Osteocyte (in vitro differentiated cells): Measurements from ENCODE around the gene TWNK. TPM values are rescaled to one million over a fixed set of nuclear protein-coding genes. Genes with fewer than 3 reads are reported as not detected.

Experiments used
- DNase-seq: peaks from one replicate; pipeline ENCODE4 v3.0.0; 2021; ENCODE audit warnings: mixed read lengths; ENCODE audit not compliant: unreplicated experiment; ENCODE audit errors: extremely low spot score
- H3K27ac Mint-ChIP-seq: one replicate; pipeline ENCODE4 v1.8.0; 2021; ENCODE audit warnings: mild to moderate bottlenecking, mixed read lengths; ENCODE audit not compliant: unreplicated experiment
- H3K27me3 Mint-ChIP-seq: one replicate; pipeline ENCODE4 v1.8.0; 2021; ENCODE audit warnings: mixed read lengths; ENCODE audit not compliant: unreplicated experiment
- H3K36me3 Mint-ChIP-seq: one replicate; pipeline ENCODE4 v1.8.0; 2021; ENCODE audit warnings: mixed read lengths; ENCODE audit not compliant: unreplicated experiment
- H3K4me1 Mint-ChIP-seq: one replicate; pipeline ENCODE4 v1.8.0; 2021; ENCODE audit warnings: mixed read lengths; ENCODE audit not compliant: unreplicated experiment
- H3K4me3 Mint-ChIP-seq: one replicate; pipeline ENCODE4 v1.8.0; 2021; ENCODE audit warnings: mild to moderate bottlenecking, moderate library complexity, mixed read lengths; ENCODE audit not compliant: unreplicated experiment
- H3K9me3 Mint-ChIP-seq: one replicate; pipeline ENCODE4 v1.8.0; 2021; ENCODE audit warnings: mixed read lengths; ENCODE audit not compliant: unreplicated experiment
- microRNA-seq: library from miRNA; unstranded; fragments of <30 nt; microRNA quantifications from one replicate; pipeline ENCODE4 v1.1.0, GENCODE V29; 2020; ENCODE audit not compliant: unreplicated experiment
- total RNA-seq: library from RNA; stranded (reverse); gene quantifications from 2 replicates; pipeline ENCODE4 v1.2.1, GENCODE V29; 2021
- TF ChIP-seq, protein P1 (sequence below): fragments of 200-600 bp; sonication (generic); IDR thresholded peaks from 2 replicates; pipeline ENCODE4 v1.5.0; 2021; ENCODE audit warnings: antibody characterized with exemption, mild to moderate bottlenecking, moderate library complexity

TWNK gene
- total RNA-seq, 1 donor from 2014 or later, result 7.1 TPM

DNA sequence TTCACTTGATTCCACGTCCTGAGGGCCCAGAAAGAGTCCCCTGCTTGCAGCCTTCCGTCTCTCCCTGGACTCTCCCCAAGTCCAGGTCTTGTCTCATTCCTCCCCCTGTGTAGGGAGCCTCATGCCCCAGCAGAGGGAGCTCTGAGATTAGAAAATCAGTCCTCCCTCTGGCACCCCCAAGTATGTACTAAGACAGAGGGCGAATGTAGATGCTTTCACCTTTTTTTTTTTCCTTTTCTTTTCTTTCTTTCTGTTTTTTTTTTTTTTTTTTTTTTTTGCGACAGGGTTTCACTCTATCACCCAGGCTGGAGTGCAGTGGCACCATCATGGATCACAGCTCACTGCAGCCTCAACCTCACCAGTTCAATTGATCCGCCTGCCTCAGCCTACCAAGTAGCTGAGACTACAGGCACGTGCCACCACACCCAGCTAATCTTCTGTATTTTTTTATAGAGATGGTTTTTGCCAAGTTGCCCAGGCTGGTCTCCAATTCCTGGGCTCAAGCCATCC, 54.0 kb downstream of the TWNK start:
- peak; percentile 91 for DNase-seq
- H3K36me3 Mint-ChIP-seq, result peaks cover 20% of the 10 kb centered on the region
- H3K4me1 Mint-ChIP-seq, result peaks cover 30% of the 10 kb centered on the region

DNA sequence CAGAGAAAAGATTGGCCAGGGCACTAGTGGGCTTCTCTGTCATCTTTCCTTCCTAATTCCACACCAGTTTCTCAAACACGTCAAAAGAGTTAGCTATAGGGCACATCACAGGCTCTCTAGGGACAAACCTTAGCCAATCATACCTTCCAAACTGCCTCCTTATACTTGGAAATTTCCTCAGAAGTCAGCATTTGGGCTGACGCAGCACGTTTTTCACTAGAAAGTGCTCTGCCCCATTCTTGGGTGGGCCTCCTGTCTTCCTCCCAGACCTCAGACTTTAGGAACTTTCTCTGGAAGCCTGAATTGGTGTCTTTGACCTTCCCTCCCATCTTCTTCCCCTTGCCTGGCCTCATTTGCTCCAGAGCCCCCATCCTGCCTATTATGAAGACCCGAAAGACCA, 54.8 kb downstream of the TWNK start:
- H3K27me3 Mint-ChIP-seq, result peaks cover 4% of the 10 kb centered on the region
- DNase-seq, result no peak

More for the DNA sequence above, 54.0 kb downstream of the TWNK start:
- Mint-ChIP-seq H3K27me3 (no peaks in the 10 kb centered on the region), H3K27ac (peak overlapping the region; percentile 100), H3K4me3 (no peak overlapping the region), H3K9me3 (no peaks in the 10 kb centered on the region)
- TF ChIP-seq, protein P1, sequence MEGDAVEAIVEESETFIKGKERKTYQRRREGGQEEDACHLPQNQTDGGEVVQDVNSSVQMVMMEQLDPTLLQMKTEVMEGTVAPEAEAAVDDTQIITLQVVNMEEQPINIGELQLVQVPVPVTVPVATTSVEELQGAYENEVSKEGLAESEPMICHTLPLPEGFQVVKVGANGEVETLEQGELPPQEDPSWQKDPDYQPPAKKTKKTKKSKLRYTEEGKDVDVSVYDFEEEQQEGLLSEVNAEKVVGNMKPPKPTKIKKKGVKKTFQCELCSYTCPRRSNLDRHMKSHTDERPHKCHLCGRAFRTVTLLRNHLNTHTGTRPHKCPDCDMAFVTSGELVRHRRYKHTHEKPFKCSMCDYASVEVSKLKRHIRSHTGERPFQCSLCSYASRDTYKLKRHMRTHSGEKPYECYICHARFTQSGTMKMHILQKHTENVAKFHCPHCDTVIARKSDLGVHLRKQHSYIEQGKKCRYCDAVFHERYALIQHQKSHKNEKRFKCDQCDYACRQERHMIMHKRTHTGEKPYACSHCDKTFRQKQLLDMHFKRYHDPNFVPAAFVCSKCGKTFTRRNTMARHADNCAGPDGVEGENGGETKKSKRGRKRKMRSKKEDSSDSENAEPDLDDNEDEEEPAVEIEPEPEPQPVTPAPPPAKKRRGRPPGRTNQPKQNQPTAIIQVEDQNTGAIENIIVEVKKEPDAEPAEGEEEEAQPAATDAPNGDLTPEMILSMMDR, result peak; percentile 86

DNA sequence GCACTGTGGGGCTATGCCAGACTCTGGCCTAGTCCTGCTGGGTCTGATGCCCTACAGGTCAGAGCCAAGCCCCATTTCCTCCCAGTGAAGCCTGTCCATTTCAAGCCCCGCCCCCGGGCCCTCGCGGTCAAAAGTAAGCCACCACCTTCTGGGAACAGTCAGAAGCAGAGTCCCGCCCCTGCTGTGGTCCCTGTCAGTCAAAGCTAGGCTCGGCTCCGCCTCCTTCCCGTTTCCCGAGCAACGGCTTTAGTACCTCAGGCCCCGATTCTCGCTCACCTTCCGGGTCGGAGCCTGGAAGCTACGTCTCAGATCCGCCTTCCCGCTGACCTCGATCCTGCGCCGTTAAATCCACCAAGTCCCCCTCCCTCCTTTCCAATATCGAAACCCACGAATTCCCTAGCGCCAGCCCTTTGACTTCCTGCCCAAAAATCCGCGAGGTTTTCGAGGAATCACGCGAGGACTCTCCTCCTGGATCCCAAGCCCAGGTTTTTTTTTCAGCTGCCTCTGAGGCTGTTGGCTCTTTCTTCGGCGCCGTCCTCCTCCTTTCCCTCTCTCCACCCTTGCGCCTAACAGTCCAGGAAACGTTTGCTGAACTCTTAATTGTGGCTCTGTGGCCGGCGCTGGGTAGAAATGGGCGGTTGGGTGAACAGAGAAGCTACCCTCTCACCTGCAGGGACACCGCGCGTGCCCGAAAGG, 55.5 kb downstream of the TWNK start:
- H3K4me3 Mint-ChIP-seq, result peak overlapping the region; percentile 86
- H3K27me3 Mint-ChIP-seq, result peaks cover 4% of the 10 kb centered on the region
- TF ChIP-seq, protein P1, result no peak
- H3K9me3 Mint-ChIP-seq, result no peaks in the 10 kb centered on the region
- H3K36me3 Mint-ChIP-seq, result peaks cover 10% of the 10 kb centered on the region
- peak overlapping the region; percentile 100 for H3K27ac Mint-ChIP-seq
- DNase-seq, result peak; percentile 96
- H3K4me1 Mint-ChIP-seq, result peaks cover 36% of the 10 kb centered on the region

More for the DNA sequence above, 54.8 kb downstream of the TWNK start:
- peak overlapping the region; percentile 86 for H3K4me3 Mint-ChIP-seq
- H3K36me3 Mint-ChIP-seq, result peaks cover 17% of the 10 kb centered on the region
- TF ChIP-seq, protein P1, result no peak
- peaks cover 35% of the 10 kb centered on the region for H3K4me1 Mint-ChIP-seq
- peak overlapping the region; percentile 100 for H3K27ac Mint-ChIP-seq
- H3K9me3 Mint-ChIP-seq, result no peaks in the 10 kb centered on the region

DNA sequence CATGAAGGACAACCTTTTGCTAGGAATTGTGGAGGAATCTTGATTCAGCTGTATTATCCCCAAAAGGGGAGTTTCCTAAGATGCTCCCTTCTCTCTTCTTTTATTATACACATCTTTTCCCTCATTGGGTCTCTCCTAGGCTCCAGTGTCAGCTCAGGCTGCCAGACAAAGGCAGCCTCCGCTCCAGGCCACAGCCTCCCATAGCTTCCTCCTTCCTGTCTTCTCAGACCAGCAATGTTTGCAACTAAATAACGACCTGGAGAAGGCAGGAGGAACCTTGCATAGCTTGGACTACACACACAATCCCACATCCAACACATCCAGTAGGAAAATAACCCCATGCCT, 56.0 kb downstream of the TWNK start:
- no peak for DNase-seq
- TF ChIP-seq, protein P1, result no peak
- H3K27me3 Mint-ChIP-seq, result peaks cover 6% of the 10 kb centered on the region
- no peaks in the 10 kb centered on the region for H3K9me3 Mint-ChIP-seq
- peak overlapping the region; percentile 86 for H3K4me3 Mint-ChIP-seq
- H3K36me3 Mint-ChIP-seq, result peaks cover 5% of the 10 kb centered on the region
- peak overlapping the region; percentile 100 for H3K27ac Mint-ChIP-seq
- H3K4me1 Mint-ChIP-seq, result peaks cover 36% of the 10 kb centered on the region

Small RNA genes within 50 kb of the gene (microRNA-seq; reads per million reads assigned to microRNA genes)
- not detected for gene MIR608

Other genes starting within 250 kb of the TWNK start
- gene PAX2, start 242.0 kb upstream of the TWNK start, total RNA-seq, result 0.30 and 1.4 TPM in 2 replicates
- 27.7 and 28.3 TPM in 2 replicates for gene SLF2, start 74.6 kb upstream of the TWNK start, total RNA-seq
- 6.3 and 7.1 TPM in 2 replicates for gene SEMA4G, start 18.0 kb upstream of the TWNK start, total RNA-seq
- gene MRPL43, start within 50 bp of the TWNK start, total RNA-seq, result 70.5 and 81.6 TPM in 2 replicates
- 69.9 and 72.1 TPM in 2 replicates for gene LZTS2, start 12.3 kb downstream of the TWNK start, total RNA-seq
- gene PDZD7, start 43.6 kb downstream of the TWNK start, total RNA-seq, result 1.9 and 2.1 TPM in 2 replicates
- gene SFXN3, start 43.7 kb downstream of the TWNK start, total RNA-seq, result 78.3 and 81.0 TPM in 2 replicates
- gene KAZALD1, start 74.4 kb downstream of the TWNK start, total RNA-seq, result 43.0 and 49.0 TPM in 2 replicates
- gene TLX1, start 143.8 kb downstream of the TWNK start, total RNA-seq, result not detected in 2 replicates
- gene LBX1, start 241.9 kb downstream of the TWNK start, total RNA-seq, result not detected in 2 replicates